HepG2 (cell line): ENCODE data around the gene KIF1B. TPM values are rescaled to one million over a fixed set of nuclear protein-coding genes. Genes with fewer than 3 reads are reported as not detected.

Source experiments
- DRAP1 ChIP-seq: IDR thresholded peaks from 2 replicates; pipeline ENCODE4 v1.6.1; 2016; ENCODE audit warnings: missing genetic modification reagents, missing compliant biosample characterization
- HDAC1 ChIP-seq: sonication (generic); formaldehyde crosslinking; IDR thresholded peaks from 2 replicates; pipeline ENCODE4 v1.5.1; 2020; ENCODE audit warnings: mild to moderate bottlenecking, missing genetic modification reagents
- KDM1A ChIP-seq: IDR thresholded peaks from 2 replicates; pipeline ENCODE4 v1.6.1; 2016; ENCODE audit warnings: missing compliant biosample characterization
- NFKB2 ChIP-seq: sonication (generic); formaldehyde crosslinking; IDR thresholded peaks from 2 replicates; pipeline ENCODE4 v1.4.0; 2020; ENCODE audit warnings: missing genetic modification reagents, borderline replicate concordance
- NR2F2 ChIP-seq: IDR thresholded peaks from 2 replicates; pipeline ENCODE4 v1.6.1; 2012; ENCODE audit warnings: low read depth, inconsistent platforms, borderline replicate concordance
- PCBP1 ChIP-seq: fragments of 200-400 bp; formaldehyde crosslinking; IDR thresholded peaks from 2 replicates; pipeline ENCODE4 v1.6.1; 2017; ENCODE audit warnings: mild to moderate bottlenecking, low read depth, low read length, borderline replicate concordance
- POGK ChIP-seq: sonication (generic); formaldehyde crosslinking; conservative IDR thresholded peaks from 2 replicates; pipeline ENCODE4 v1.8.0; 2022; ENCODE audit warnings: mild to moderate bottlenecking, moderate library complexity, missing genetic modification reagents
- PRPF4 ChIP-seq: fragments of 200-400 bp; formaldehyde crosslinking; IDR thresholded peaks from 2 replicates; pipeline ENCODE4 v1.6.1; 2016; ENCODE audit warnings: low read length, low read depth; ENCODE audit not compliant: poor library complexity, severe bottlenecking
- SCMH1 ChIP-seq: sonication (generic); formaldehyde crosslinking; IDR thresholded peaks from 2 replicates; pipeline ENCODE4 v1.9.0; 2021; ENCODE audit warnings: missing genetic modification reagents, mild to moderate bottlenecking, borderline replicate concordance
- THAP9 ChIP-seq: sonication (generic); formaldehyde crosslinking; IDR thresholded peaks from 2 replicates; pipeline ENCODE4; 2020; ENCODE audit warnings: missing genetic modification reagents, mild to moderate bottlenecking, borderline replicate concordance
- UBTF ChIP-seq: sonication (generic); formaldehyde crosslinking; IDR thresholded peaks from 2 replicates; pipeline ENCODE4 v1.4.0; 2020; ENCODE audit warnings: mild to moderate bottlenecking, missing genetic modification reagents
- XRCC5 ChIP-seq: fragments of 200-400 bp; formaldehyde crosslinking; optimal IDR thresholded peaks from 2 replicates; pipeline ENCODE3; 2017; ENCODE audit warnings: mild to moderate bottlenecking, low read length
- ZNF276 ChIP-seq: sonication (generic); formaldehyde crosslinking; IDR thresholded peaks from 2 replicates; pipeline ENCODE4 v1.4.0; 2020; ENCODE audit warnings: mild to moderate bottlenecking, low read depth, missing genetic modification reagents
- ZNF441 ChIP-seq: sonication (generic); formaldehyde crosslinking; IDR thresholded peaks from 2 replicates; pipeline ENCODE4 v1.7.0; 2021; ENCODE audit warnings: missing genetic modification reagents, borderline replicate concordance
- ZNF562 ChIP-seq: sonication (generic); formaldehyde crosslinking; IDR thresholded peaks from 2 replicates; pipeline ENCODE4 v1.8.0; 2022; ENCODE audit warnings: missing genetic modification reagents, borderline replicate concordance
- ZNF597 ChIP-seq: sonication (generic); formaldehyde crosslinking; IDR thresholded peaks from 2 replicates; pipeline ENCODE4 v1.5.0; 2020; ENCODE audit warnings: missing genetic modification reagents
- ZNF841 ChIP-seq: sonication (generic); formaldehyde crosslinking; IDR thresholded peaks from 2 replicates; pipeline ENCODE4 v1.8.1; 2023; ENCODE audit warnings: missing genetic modification reagents, borderline replicate concordance
- polyA plus RNA-seq, 8 experiments: library from polyadenylated mRNA; depleted of rRNA in 3 of 8; stranded (reverse) in 7 of 8; unstranded in 1 of 8; fragments of >200 nt; fragmentation: Illumina TruSeq in 4 of 8; extraction: Trizol in 4 of 8; gene quantifications; 2 replicates each; pipeline versions ENCODE4 v1.2.1 to v1.2.3, GENCODE V29; 2011 to 2016; ENCODE audit warnings: low read depth in 4 of 8, missing spikeins in 1 of 8, mixed read lengths in 1 of 8; ENCODE audit not compliant: insufficient read depth in 1 of 8
- total RNA-seq, 5 experiments: library from RNA; depleted of rRNA; stranded (reverse); fragments of >200 nt; fragmentation: Illumina TruSeq; extraction: Trizol; gene quantifications; 2 replicates each; pipeline ENCODE4 v1.2.3, GENCODE V29; 2016; ENCODE audit warnings: low read depth in 1 of 5

KIF1B gene
- total and polyA plus RNA-seq, 2 of the 13 experiments (the other 11 are each of a cell fraction or from before 2014, with no cell fraction given) = 26.7 to 32.5 TPM

- TF ChIP-seq POGK (CRISPR knock-in tag) (0 out of 2 replicates have a peak, but pooled peaks have one; percentile 46), ZNF441 (CRISPR knock-in tag) (peak; percentile 17; the same call in 1 of the 2 replicates), ZNF841 (no peak), UBTF (CRISPR knock-in tag) (peak; percentile 69; the same call in 1 of the 2 replicates), THAP9 (peak; percentile 43; the same call in 1 of the 2 replicates), NFKB2 (CRISPR knock-in tag) (peak; percentile 59; the same call in 1 of the 2 replicates), HDAC1 (CRISPR knock-in tag) (peak; percentile 69), PRPF4 (no peak), ZNF276 (CRISPR knock-in tag) (peak; percentile 65; the same call in 1 of the 2 replicates), NR2F2 (peak; percentile 86), PCBP1 (no peak), ZNF562 (CRISPR knock-in tag) (no peak), KDM1A (0 out of 2 replicates have a peak, but pooled peaks have one; percentile 8), XRCC5 (peak; percentile 11), DRAP1 (CRISPR knock-in tag) (peak; percentile 63), ZNF597 (CRISPR knock-in tag) (no peak), SCMH1 (no peak)
Measured at GRCh38 chr1:10171105-10171767, 39.1 kb upstream of the KIF1B start (continued).
